HepG2 (cell line): Measurements from ENCODE around the gene FPGS. TPM values are rescaled to one million over a fixed set of nuclear protein-coding genes. Genes with fewer than 3 reads are reported as not detected.

ENCODE experiments used
- ARNT ChIP-seq: fragments of 450-650 bp; IDR thresholded peaks from 2 replicates; pipeline ENCODE4 v1.6.1; 2017
- CAMTA2 ChIP-seq: sonication (generic); formaldehyde crosslinking; IDR thresholded peaks from 2 replicates; pipeline ENCODE4 v1.4.0; 2020; ENCODE audit warnings: mild to moderate bottlenecking, missing genetic modification reagents, borderline replicate concordance
- CC2D1A ChIP-seq: sonication (generic); formaldehyde crosslinking; IDR thresholded peaks from 2 replicates; pipeline ENCODE4 v1.8.1; 2023; ENCODE audit warnings: mild to moderate bottlenecking, missing genetic modification reagents
- HMG20A ChIP-seq: IDR thresholded peaks from 2 replicates; pipeline ENCODE4 v1.6.1; 2016; ENCODE audit warnings: borderline replicate concordance
- JARID2 ChIP-seq: sonication (generic); formaldehyde crosslinking; IDR thresholded peaks from 2 replicates; pipeline ENCODE4 v1.8.1; 2023; ENCODE audit warnings: missing genetic modification reagents, inconsistent platforms; ENCODE audit not compliant: insufficient replicate concordance
- JUND ChIP-seq: sonication (generic); formaldehyde crosslinking; IDR thresholded peaks from 2 replicates; pipeline ENCODE4 v1.8.0; 2022; ENCODE audit warnings: mild to moderate bottlenecking, missing genetic modification reagents
- ONECUT2 ChIP-seq: sonication (generic); formaldehyde crosslinking; IDR thresholded peaks from 2 replicates; pipeline ENCODE4 v1.4.0; 2020; ENCODE audit warnings: missing genetic modification reagents
- PHF5A ChIP-seq: IDR thresholded peaks from one replicate; pipeline ENCODE4 v1.6.1; 2018; ENCODE audit warnings: low read depth, missing genetic modification reagents; ENCODE audit not compliant: unreplicated experiment
- RAD51 ChIP-seq: fragments of 450-650 bp; IDR thresholded peaks from 2 replicates; pipeline ENCODE4 v1.6.1; 2016; ENCODE audit warnings: borderline replicate concordance
- SMARCE1 ChIP-seq: fragments of 450-650 bp; IDR thresholded peaks from 2 replicates; pipeline ENCODE4 v1.6.1; 2017; ENCODE audit warnings: borderline replicate concordance
- SP5 ChIP-seq: IDR thresholded peaks from 2 replicates; pipeline ENCODE4 v1.6.1; 2016; ENCODE audit warnings: low read depth, borderline replicate concordance
- THAP8 ChIP-seq: sonication (generic); formaldehyde crosslinking; IDR thresholded peaks from 2 replicates; pipeline ENCODE4 v1.5.1; 2020; ENCODE audit warnings: missing genetic modification reagents, mild to moderate bottlenecking, borderline replicate concordance
- TP53 ChIP-seq: sonication (generic); formaldehyde crosslinking; conservative IDR thresholded peaks from 2 replicates; pipeline ENCODE4 v1.4.0; 2020; ENCODE audit warnings: missing genetic modification reagents
- ZBTB10 ChIP-seq: sonication (generic); formaldehyde crosslinking; IDR thresholded peaks from 2 replicates; pipeline ENCODE4 v1.4.0; 2020; ENCODE audit warnings: missing genetic modification reagents, borderline replicate concordance
- ZMYM2 ChIP-seq: sonication (generic); formaldehyde crosslinking; IDR thresholded peaks from 2 replicates; pipeline ENCODE4 v1.8.0; 2022; ENCODE audit warnings: mild to moderate bottlenecking, missing genetic modification reagents
- ZNF280B ChIP-seq: sonication (generic); formaldehyde crosslinking; IDR thresholded peaks from 2 replicates; pipeline ENCODE4 v1.5.0; 2020; ENCODE audit warnings: missing genetic modification reagents, mild to moderate bottlenecking, borderline replicate concordance
- ZNF281 ChIP-seq: sonication (generic); formaldehyde crosslinking; IDR thresholded peaks from 2 replicates; pipeline ENCODE4 v1.4.0; 2020; ENCODE audit warnings: missing genetic modification reagents, borderline replicate concordance
- ZNF430 ChIP-seq: sonication (generic); formaldehyde crosslinking; IDR thresholded peaks from 2 replicates; pipeline ENCODE4 v1.9.0; 2021; ENCODE audit warnings: mild to moderate bottlenecking, missing genetic modification reagents
- ZNF740 ChIP-seq: sonication (generic); formaldehyde crosslinking; IDR thresholded peaks from 2 replicates; pipeline ENCODE4 v1.4.0; 2020; ENCODE audit warnings: missing genetic modification reagents
- ZSCAN9 ChIP-seq: IDR thresholded peaks from 2 replicates; pipeline ENCODE4 v1.6.1; 2016; ENCODE audit warnings: borderline replicate concordance
- polyA plus RNA-seq, 8 experiments: library from polyadenylated mRNA; depleted of rRNA in 3 of 8; stranded (reverse) in 7 of 8; unstranded in 1 of 8; fragments of >200 nt; fragmentation: Illumina TruSeq in 4 of 8; extraction: Trizol in 4 of 8; gene quantifications; 2 replicates each; pipeline versions ENCODE4 v1.2.1 to v1.2.3, GENCODE V29; 2011 to 2016; ENCODE audit warnings: low read depth in 4 of 8, missing spikeins in 1 of 8, mixed read lengths in 1 of 8; ENCODE audit not compliant: insufficient read depth in 1 of 8
- total RNA-seq, 5 experiments: library from RNA; depleted of rRNA; stranded (reverse); fragments of >200 nt; fragmentation: Illumina TruSeq; extraction: Trizol; gene quantifications; 2 replicates each; pipeline ENCODE4 v1.2.3, GENCODE V29; 2016; ENCODE audit warnings: low read depth in 1 of 5

Gene FPGS
- total and polyA plus RNA-seq, 2 of the 13 experiments (the other 11 are each of a cell fraction or from before 2014, with no cell fraction given): 35.6 to 36.8 TPM

GRCh38 chr9:127802576-127803443, at the start of gene FPGS (continued):
- TF ChIP-seq PHF5A (CRISPR knock-in tag) (no peak), ZNF281 (CRISPR knock-in tag) (peak; percentile 30; the same call in 1 of the 2 replicates), ZBTB10 (CRISPR knock-in tag) (no peak), ONECUT2 (CRISPR knock-in tag) (no peak), RAD51 (no peak), TP53 (no peak), ZMYM2 (CRISPR knock-in tag) (no peak), SP5 (CRISPR knock-in tag) (no peak; the same call in 1 of the 2 replicates), ARNT (no peak), JARID2 (no peak), ZSCAN9 (CRISPR knock-in tag) (no peak), HMG20A (CRISPR knock-in tag) (no peak), SMARCE1 (no peak), CC2D1A (CRISPR knock-in tag) (no peak), ZNF740 (CRISPR knock-in tag) (no peak), ZNF280B (CRISPR knock-in tag) (no peak), JUND (no peak), CAMTA2 (CRISPR knock-in tag) (peak; percentile 97), ZNF430 (peak; percentile 84), THAP8 (CRISPR knock-in tag) (0 out of 2 replicates have a peak, but pooled peaks have one; percentile 5)
